Stimulated activated CD4-positive, alpha-beta T cell treated with anti-CD3 and anti-CD28 coated beads, Interleukin-4, amount 100 ng/mL, for 48 hours (primary cell): Measurements from ENCODE around the gene PRKCA.
"Not testable (repeated sequence)": the region's sequence is repeated elsewhere in the genome, so short reads cannot be mapped to it uniquely, and the experiment has no call there.

ENCODE experiments used
- DNase-seq, 2 donors: peaks; one replicate each; pipeline ENCODE4 v3.0.0-alpha.2; 2020; ENCODE audit warnings: low read depth in 2 of 2

The PRKCA gene

DNA sequence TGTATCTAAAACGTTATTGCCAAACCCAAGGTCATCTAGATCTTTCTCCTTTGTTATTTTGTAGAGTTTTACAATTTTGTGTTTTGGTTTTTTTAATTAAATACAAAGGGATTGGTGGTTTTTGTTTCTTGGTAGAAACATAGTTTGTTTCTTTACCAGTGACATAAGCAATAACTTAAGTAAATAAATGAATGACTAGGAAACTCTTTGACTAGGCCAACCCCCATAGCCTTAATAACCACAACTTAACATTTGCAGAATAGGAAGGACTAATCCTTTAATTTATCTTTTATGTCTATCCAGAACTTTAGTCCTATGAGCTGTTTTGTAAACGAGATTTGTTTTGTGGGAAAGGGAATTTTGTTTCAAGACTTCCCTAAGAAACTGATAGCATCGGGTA is 162.5 kb downstream of the PRKCA start:
- DNase-seq, result no peak

DNA sequence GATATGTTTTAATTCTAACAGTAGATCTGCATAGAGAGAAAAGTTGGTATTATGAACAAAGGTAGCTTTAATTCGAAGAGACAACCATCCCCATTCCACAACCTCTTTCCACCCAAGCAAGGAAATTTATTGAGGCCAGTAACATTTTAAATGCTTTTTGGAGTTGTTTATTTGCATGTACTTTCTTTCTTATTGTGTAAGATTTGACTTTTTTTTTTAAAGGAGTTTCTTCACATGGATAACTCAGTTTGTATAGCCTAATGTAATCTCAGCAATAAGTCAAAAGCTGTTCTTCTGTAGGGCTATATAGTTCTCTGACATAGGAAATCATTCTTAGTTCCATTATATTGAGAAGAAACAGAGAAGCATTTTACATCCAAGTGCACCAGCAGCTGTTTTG is 163.3 kb downstream of the PRKCA start:
- no peak for DNase-seq

DNA sequence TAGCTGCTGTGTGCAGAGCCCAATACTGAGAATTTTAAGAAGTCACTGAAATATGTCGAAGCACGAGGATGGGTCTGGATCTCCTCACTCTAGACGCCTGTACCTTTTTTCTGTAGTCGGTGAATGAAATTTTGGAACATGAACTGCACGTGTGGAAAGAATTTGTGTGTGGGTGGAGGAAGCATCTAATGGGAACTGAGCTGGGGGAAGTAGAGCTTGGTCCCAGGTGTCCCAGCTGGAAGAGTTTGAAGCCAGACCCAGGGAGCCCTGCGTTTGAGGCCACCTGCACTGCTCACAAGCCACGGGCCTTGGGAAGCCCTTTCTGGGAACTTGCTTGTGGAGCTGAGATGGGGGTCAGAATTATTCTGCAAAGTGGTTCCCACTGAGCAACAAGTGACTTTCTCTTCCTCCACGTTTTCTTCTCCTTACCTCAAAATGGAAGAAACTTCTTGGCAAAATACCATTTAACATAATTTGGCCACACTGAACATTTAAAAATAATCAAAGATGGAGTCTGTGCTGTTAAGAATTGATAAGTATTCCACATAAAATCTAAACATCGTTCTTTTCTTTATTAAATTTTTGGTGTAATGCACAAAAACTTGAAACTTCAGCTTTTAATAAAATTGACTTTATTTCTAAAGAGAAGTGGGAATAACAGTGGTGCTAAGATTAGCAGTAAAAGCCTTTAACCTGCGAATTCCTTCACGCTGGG is 163.8 kb downstream of the PRKCA start:
- no peak for DNase-seq

DNA sequence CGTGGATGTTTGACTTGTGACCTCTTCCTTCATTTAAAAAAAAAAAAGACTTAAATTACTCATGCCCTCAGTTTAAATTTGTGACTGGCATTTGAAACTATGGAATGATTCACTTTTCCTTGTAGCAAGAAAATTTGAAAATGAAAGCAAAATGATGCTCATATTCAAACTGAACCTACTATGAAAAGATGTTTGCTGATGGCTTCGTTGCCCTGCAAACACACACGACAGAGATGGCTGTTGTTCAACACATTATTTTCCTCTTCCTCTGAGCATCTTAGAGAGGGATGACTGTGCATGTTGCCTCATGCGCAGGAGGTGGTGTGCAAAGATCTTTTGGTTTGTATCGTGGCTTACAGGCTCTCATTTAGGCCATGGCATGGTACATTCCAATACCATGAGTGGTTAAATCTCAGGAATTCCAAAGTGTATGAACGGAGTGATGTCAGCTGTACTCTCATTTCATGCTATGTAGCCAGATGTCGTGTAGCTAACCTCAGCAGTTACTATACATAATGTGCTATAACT is 164.5 kb downstream of the PRKCA start:
- peak; percentile 22 to 61 for DNase-seq

DNA sequence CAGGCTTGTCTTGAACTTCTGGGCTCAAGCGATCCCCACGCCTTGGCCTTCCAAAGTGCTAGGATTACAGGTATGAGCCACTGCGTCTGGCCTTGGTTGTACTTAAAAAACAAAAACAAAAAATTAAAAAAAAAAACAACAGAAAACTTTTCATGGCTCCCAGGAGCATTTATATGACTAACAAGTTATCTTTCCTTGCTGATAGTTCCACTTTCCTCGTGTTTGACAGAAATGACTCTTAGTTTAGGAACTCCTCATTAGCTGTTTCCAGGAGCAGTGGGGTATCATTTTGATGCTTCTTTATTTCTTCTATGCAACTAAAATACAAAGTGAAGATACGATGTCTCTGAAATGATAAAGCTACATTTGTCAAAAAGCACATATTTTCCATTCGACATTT is 165.4 kb downstream of the PRKCA start:
- DNase-seq, result no peak

DNA sequence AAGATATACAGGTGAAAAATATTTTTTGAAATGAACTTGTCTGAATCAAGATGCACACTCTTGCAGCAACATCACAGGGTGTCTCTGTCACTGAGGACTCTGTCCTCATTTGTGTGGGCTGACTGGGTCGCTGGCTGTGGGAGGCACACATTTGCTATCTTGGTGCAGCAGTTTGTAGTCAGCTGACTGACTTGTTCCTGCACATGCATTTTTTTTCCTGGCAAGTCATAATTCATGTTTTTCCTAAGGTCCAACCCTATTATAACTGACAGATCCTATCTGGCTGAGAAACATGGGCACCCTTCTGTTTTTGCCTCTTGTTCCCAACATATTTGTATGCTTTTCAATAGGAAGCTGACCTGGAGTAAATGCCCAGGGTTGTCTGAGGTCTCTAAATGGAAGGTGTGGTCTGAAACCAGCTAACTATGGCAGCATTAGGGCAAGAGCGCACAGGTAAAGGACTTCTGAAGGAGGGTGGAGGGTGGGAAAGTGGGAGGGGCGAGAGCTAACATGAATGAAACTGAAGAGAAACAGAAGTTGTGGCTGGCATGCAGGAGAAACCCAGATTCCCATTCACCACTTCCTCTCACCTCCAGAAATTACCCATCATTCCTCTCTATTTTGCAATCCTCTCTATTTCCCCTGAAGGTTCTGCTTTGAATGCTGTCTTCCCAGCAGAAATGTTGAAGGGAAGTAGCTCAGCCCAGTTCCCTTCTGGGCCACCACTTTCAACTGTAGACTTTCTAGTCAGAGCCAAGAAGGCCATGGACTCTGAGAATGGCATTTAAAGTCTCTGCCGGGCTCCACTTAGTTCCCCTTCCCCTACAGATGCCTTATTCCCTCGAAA is 166.1 kb downstream of the PRKCA start:
- DNase-seq, result no peak

DNA sequence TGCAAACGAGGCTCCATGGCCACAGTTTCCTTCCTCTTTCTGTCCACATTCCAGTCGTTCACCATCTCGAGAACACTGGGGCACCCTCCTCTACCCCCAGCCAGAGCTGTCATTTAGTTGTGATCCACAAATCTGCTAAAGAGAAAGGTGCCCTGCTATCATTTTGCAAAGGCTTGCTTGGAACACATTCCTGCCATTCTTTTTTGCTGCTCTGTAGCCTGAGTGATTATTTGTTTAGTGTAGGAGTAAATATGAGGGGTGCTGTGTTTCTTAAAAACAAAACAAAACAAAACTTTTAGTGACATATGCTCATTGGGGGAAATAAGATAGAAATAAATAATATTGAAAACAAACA is 166.7 kb downstream of the PRKCA start:
- DNase-seq, result no peak

DNA sequence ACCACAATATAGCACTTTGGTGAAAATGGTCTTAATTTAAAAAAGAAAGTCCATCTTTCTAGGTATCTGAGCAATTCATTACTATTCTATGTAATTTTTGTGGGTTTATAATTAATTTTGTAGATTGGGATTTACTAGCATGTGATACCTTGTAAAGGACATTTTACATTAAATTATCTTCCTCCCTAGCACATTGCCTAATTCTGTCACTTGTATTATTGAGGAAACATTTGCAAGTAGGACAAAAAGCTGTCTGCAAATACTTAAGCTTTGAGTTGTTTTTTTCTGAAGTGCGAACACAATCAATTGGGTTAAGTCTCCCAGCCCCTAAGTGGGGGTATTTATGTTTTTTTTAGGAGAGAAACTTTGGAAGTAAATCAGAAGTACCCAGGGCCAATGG is 167.0 kb downstream of the PRKCA start:
- DNase-seq, result no peak

DNA sequence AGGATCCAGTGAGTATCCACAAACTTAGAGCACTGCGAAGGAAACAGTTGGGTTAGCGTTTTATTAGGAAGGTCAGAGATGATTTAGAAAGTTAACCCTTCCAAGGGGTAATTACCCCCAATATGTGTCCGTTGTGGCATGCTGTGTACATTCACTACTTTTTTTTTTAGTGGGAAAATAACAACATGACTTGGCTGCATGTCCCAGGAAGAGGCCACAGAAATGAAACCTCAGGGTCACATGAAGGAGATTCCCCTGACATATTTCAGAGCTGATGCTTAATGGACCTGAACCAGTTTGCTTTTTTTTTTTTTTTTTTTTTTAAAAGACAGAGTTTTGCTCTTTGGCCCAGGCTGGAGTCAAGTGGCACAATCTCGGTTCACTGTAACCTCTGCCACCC is 167.5 kb downstream of the PRKCA start:
- no peak for DNase-seq

DNA sequence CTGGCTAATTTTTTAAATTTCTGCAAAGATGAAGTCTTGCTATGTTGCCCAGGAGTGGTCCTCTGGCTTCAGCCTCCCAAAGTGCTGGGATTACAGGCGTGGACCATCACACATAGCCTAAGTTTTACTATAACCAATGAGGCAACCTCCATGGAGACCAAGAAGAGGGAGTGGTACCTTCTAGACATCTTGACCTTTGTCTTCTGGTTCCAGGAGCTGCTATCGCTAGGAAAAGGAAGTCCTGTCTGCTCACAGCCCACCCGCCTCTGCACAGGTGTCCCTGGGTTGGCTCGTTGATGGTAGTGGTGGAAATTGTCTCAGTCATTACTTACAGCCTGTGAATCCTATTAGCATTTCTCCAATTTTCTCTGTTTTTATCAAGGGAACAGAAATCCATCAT is 169.7 kb downstream of the PRKCA start:
- no peak for DNase-seq

DNA sequence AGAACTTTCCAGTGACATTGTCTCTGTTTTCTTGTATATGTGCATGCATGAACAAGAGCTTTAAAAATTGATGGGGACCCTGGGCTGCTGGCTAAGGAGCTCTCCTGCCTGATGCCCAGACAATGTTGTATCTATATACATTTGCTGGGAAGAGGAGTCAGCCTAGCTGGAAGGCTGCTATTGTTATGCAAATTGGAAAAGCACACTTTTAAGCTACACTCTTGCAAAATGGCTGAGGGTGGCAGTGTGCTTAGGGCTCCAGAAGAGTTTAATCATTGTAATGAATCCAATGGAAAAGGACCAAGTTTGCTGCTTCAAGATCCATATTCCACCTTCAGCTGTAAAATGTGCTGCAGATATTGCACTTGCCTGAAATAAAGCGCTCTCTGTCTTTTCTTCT is 171.8 kb downstream of the PRKCA start:
- no peak for DNase-seq

DNA sequence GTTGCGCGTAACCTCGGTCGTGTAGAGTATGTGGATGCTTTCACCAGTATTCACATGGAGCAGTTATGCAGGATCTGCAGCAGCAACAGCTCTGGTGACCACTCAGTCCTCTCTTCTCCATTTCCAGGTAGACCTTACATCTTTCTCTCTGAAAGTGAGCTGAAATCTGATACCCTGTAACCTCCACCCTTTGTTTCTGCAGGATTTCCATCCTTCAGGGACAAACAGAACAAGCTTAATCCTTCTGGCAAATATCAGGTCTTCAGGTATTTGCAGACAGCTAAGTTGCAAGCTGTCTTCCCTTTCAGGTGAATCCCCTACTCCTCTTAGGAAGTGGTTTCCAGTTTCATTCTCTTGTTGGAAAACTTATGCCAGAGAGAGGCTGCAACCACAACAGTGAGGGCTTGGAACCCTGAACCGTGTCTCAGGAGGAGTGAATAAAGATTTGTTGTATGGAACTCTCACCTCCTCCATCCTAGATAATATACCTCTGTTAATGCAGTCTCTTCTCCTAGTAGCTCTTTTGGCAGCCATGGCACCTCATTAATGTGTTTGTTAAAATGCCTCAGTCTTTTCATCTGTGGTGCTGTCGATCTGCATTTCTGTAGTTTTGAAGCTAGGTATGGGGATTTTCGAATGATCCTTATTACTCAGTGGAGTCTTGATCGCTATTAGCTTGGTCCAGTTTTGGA is 172.5 kb downstream of the PRKCA start:
- DNase-seq, result no peak

DNA sequence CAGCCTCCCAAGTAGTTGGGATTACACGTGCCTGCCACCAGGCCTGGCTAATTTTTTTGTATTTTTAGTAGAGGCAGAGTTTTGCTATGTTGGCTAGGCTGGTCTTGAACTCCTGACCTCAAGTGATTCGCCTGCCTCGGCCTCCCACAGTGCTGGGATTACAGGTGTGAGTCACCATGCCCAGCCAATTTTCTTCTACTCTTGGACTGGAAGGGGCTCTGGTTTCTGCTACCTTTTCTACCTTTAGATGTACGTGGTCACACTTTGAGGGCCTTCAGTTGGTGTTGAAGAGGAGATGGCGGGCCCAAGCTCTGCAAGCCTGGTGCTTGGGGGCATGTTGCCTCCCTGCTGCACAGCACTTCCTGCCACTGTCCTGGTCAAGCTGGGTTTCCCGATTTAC is 173.6 kb downstream of the PRKCA start:
- no peak for DNase-seq

DNA sequence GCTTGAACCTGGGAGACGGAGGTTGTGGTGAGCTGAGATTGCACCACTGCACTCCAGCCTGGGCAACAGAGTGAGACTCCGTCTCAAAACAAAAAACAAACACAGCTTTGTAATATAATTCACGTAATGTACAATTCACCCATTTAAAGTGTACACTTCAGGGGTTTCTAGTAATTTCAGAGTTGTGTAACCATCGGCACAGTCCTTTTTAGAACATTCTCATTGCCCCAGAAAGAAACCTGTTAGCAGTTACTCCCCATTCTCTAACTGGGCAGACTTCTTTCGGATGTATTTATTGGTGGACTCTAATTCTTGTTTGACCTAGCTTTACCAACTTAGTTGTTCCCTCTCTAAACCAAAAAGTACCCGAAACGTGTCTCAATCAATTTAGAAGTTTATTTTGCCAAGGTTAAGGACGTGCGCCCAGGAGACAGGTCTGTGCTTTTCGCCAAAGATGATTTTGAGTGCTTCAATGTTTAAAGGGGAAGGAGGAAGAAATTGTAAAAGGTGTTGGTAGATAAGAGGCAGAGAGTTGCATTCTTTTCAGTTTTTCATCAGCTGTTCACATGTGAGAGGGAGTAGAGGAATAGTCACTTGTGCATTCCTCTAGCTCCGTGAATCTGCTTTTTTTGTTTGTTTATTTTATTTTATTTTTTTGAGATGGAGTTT is 175.3 kb downstream of the PRKCA start:
- DNase-seq, result no peak

DNA sequence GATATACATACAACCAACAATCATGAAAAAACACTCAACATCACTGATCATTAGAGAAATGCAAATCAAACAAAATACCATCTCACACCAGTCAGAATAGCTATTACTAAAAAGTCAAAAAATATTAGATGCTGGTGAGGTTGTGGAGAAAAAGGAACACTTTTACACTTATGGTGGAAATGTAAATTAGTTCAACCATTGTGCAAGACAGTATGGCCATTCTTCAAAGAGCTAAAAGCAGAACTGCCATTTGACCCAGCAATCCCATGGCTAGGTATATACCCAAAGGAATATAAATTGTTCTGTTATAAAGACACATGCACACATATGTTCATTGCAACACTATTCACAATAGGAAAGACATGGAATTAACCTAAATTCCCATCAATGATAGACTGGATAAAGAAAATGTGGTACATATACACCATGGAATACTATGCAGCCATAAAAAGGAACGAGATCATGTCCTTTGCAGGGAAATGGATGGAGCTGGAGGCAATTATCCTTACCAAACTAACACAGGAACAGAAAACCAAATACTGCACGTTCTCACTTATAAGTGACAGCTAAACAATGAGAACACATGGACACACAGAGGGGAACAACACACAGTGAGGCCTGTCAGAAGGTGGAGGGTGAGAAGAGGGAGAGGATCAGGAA is 176.9 kb downstream of the PRKCA start:
- DNase-seq, result not testable (repeated sequence)

DNA sequence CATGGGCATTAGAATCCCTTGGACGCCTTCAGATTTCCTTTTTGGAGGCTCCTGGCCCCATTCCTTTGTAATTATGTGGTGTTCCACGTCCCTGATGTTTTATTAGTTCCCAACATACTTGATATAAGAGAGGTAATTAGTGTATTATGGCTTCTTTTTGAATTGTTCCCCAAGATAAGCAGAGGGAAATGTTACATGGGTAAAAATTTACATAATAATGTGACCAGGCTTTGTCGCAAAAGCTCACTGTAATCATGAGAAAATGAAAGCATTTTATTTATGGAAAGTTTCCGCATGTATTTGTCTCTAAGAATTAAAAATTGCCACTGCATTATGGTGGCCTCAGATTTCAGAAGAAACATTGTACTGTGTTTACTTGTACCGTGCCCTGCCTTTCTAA is 177.8 kb downstream of the PRKCA start:
- DNase-seq, result no peak

DNA sequence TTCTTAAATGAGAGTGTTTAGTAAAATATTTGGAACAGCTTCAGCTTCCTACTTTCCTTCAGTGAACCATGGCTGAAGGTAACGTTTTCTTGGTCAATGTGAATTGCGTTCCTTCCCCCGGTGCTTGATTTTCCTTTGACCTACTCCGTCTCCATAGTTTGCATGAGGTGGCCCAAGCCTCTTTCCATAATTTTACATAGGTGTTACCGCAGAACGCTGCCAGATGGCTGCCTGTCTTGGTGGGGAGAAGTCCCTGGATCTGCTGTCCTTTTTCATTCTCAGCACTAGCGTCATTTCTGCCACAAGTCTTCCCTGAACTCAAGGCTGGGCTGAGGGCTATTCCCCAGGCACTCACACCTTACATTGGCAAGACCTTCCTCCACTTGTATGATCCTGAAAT is 178.4 kb downstream of the PRKCA start:
- DNase-seq, result no peak

DNA sequence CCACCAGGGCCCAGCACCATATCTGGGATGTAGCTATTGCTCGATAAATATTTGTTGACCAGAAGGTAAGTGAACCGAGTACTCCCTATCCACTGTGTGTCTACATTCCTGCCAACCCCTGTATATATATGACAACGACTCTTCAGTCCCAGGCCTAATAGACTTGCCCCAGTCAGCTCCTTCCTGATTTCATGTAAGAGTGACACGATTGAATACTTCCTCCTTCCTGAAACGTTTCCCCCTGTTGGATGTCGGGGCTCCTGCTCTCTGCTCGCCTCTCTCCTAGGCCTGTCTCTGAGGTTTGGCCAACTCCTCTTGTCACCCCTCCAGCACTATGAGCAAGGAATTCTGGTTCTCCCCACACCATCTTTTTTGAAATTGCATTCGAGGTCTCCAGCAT is 178.9 kb downstream of the PRKCA start:
- DNase-seq, result no peak

DNA sequence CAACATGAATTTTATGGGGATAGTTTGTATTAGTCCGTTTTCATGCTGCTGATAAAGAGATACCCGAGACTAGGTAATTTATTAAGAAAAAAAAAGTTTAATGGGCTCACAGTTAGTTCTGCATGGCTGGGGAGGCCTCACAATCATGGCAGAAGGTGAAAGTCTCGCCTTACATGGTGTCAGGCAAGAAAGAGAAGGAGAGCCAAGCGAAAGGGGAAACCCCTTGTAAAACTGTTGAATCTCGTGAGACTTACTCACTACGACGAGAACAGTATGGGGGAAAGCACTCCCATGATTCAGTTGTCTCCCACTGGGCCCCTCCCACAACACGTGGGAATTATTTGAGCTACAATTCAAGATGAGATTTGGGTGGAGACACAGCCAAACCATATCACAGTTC is 181.5 kb downstream of the PRKCA start:
- DNase-seq, result no peak

DNA sequence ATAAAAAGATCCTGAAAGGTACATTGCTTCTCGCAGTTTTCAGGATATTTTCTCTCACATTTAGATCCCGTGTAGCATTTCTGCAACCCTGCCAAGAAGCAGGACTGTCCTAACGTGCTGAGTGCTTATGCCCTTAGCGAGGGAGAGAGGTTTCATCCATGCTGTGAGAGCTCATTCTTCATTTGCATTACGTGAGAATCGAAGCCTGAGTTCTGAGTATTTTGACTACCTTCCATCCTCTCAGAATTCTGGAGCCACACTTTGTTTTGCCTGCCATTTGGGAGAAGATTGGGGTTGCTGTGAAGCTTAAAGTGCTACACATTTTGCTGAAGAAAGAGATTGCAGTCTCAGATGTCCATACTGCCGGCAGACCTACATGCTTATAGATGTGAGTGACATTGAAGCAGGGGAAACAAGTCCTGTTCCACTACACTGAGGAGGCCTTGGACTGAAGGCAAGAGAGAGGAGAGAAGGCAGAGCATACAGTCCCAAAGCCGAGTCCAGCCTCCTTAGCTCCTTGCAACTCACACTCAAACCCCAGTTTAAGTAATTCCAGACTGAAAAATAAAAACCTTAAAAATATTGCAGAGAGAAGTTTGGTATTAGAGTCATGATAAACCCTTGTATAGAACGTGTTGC is 183.0 kb downstream of the PRKCA start:
- DNase-seq, result no peak

DNA sequence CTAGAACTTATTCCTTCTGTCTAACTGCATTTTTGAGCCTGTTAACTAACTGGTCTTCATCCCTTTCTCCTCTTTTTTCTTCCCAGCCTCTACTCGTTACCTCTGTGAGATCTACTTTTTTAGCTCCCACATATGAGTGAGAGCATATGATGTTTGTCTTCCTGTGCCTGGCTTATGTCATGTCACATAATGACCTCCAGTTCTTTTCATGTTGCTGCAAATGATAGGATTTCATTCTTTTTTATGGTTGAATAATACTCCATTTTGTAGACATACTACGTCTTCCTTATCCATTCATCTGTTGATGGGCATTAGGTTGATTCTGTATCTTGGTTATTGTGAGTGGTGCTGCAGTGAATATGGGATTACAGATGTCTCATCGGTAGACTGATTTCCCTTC is 184.7 kb downstream of the PRKCA start:
- no peak for DNase-seq
